Thyroid gland (tissue), 4 donors: ENCODE results near the gene ALOX15B. TPM values are rescaled to one million over a fixed set of nuclear protein-coding genes. Genes with fewer than 3 reads are reported as not detected.

Experiments
- DNase-seq, 2 donors: peaks; one replicate each; pipeline ENCODE4 v3.0.0-alpha.2; 2019
- H3K27ac ChIP-seq, 3 donors: fragments of 200-600 bp; sonication (generic); 1 replicate in 2 of 3; 2 replicates in 1 of 3; pipeline ENCODE4 v1.5.1; 2016 to 2019; ENCODE audit warnings: mild to moderate bottlenecking in 1 of 3, moderate library complexity in 1 of 3
- H3K27me3 ChIP-seq: fragments of 200-600 bp; sonication (generic); one replicate; pipeline ENCODE4 v1.5.1; 2019
- H3K36me3 ChIP-seq, 2 donors: fragments of 200-600 bp; sonication (generic); one replicate each; pipeline ENCODE4 v1.5.1; 2016 to 2019
- H3K4me1 ChIP-seq, 2 donors: fragments of 200-600 bp; sonication (generic); one replicate each; pipeline ENCODE4 v1.5.1; 2017 to 2019
- H3K4me3 ChIP-seq, 3 donors: fragments of 200-600 bp; sonication (generic); replicated peaks in 1 of 3; 1 replicate in 2 of 3; 2 replicates in 1 of 3; pipeline ENCODE4 v1.5.1; 2016; ENCODE audit warnings: mild to moderate bottlenecking in 1 of 3
- H3K9me3 ChIP-seq: fragments of 200-600 bp; sonication (generic); one replicate; pipeline ENCODE4 v1.5.1; 2017
- CTCF ChIP-seq, 6 experiments: fragments of 200-600 bp in 3 of 6; fragments of 450-650 bp in 3 of 6; sonication (generic) in 3 of 6; IDR thresholded peaks; one replicate each; pipeline ENCODE4 v1.5.1; 2016 to 2019; ENCODE audit warnings: antibody characterized with exemption in 6 of 6, mild to moderate bottlenecking in 2 of 6, inconsistent platforms in 1 of 6, moderate library complexity in 1 of 6
- POLR2A ChIP-seq, 2 donors: fragments of 450-650 bp; IDR thresholded peaks; one replicate each; pipeline ENCODE4 v1.6.1; 2017; ENCODE audit warnings: antibody characterized with exemption in 2 of 2, mild to moderate bottlenecking in 2 of 2, moderate library complexity in 1 of 2
- WGBS, 2 donors: methylation state at CpG; one replicate each; pipeline ENCODE4 v1.1.5; 2017; 5-methylcytosine and 5-hydroxymethylcytosine counted together
- intact Hi-C: fragments of 100-400 bp; cut with DNase I; formaldehyde crosslinking; loops from one replicate; pipeline ENCODE4 v1.15.1; 2023
- total RNA-seq, 4 donors: library from RNA; depleted of rRNA; stranded (reverse); fragments of >200 nt; gene quantifications; one replicate each; pipeline ENCODE4 v1.2.3, GENCODE V29; 2016

Gene ALOX15B
- total RNA-seq, 4 donors from 2014 or later, result 0.67 to 3.3 (median 1.1) TPM

- peak overlapping the region in 2 of 3 donors; percentile 42 to 50 for H3K27ac ChIP-seq
- peak; percentile 48 for DNase-seq
- intact Hi-C loops, result no loop called here
- WGBS, 2 donors, result 6% methylated on average over 23 of the region's 46 CpGs; no CpG with 5 or more reads in 1 of the 2 donors
- H3K27me3 ChIP-seq, result no peaks in the 10 kb centered on the region
- TF ChIP-seq CTCF (IDR thresholded peaks at IDR 0.05) (no peak), POLR2A (IDR thresholded peaks at IDR 0.05) (no peak)
- peaks cover 17 to 24% of the 10 kb centered on the region in 2 donors for H3K4me1 ChIP-seq
- no peaks in the 10 kb centered on the region for H3K36me3 ChIP-seq
- H3K4me3 ChIP-seq, result peak overlapping the region in 2 of 3 donors; percentile 27 to 35
- no peaks in the 10 kb centered on the region for H3K9me3 ChIP-seq
Observed at GRCh38 chr17:8015957-8016631, 22.8 kb upstream of the ALOX15B start.

GRCh38 chr17:8016632-8017424 is 22.0 kb upstream of the ALOX15B start:
- H3K27ac ChIP-seq, result peak overlapping the region; percentile 31 to 50 (median 42)
- H3K27me3 ChIP-seq, result no peaks in the 10 kb centered on the region

GRCh38 chr17:8018436-8018835 is 20.4 kb upstream of the ALOX15B start:
- no peak for TF ChIP-seq CTCF (IDR thresholded peaks at IDR 0.05)
- no peak for TF ChIP-seq POLR2A (IDR thresholded peaks at IDR 0.05)
- no peak overlapping the region for H3K27ac ChIP-seq
- no peak overlapping the region for H3K4me3 ChIP-seq
- no peaks in the 10 kb centered on the region for H3K36me3 ChIP-seq
- intact Hi-C loops, result no loop called here
- 86 to 97% methylated on average over 3 of the region's 3 CpGs for whole genome bisulfite sequencing, 2 donors
- H3K27me3 ChIP-seq, result no peaks in the 10 kb centered on the region
- H3K9me3 ChIP-seq, result no peaks in the 10 kb centered on the region
- H3K4me1 ChIP-seq, result peaks cover 25 to 36% of the 10 kb centered on the region in 2 donors
- DNase-seq, result no peak

More at GRCh38 chr17:8016632-8017424, 22.0 kb upstream of the ALOX15B start:
- peak; percentile 52 to 55 for DNase-seq
- no peaks in the 10 kb centered on the region for H3K36me3 ChIP-seq
- peak overlapping the region in 2 of 3 donors; percentile 27 to 35 for H3K4me3 ChIP-seq
- 33 to 35% methylated on average over 11 to 12 of the region's 12 CpGs for WGBS, 2 donors
- H3K9me3 ChIP-seq, result no peaks in the 10 kb centered on the region
- peak; percentile 18 to 68 (median 51) for TF ChIP-seq CTCF (IDR thresholded peaks at IDR 0.05)
- no peak for TF ChIP-seq POLR2A (IDR thresholded peaks at IDR 0.05)
- H3K4me1 ChIP-seq, result peaks cover 17 to 24% of the 10 kb centered on the region in 2 donors
- intact Hi-C loops, result no loop called here

- no peaks in the 10 kb centered on the region for H3K36me3 ChIP-seq
- TF ChIP-seq CTCF (IDR thresholded peaks at IDR 0.05) (no peak), POLR2A (IDR thresholded peaks at IDR 0.05) (no peak)
- intact Hi-C loops, result no loop called here
- WGBS, 2 donors, result 75 to 80% methylated on average over 5 of the region's 5 CpGs
- H3K27me3 ChIP-seq, result no peaks in the 10 kb centered on the region
- H3K4me1 ChIP-seq, result peaks cover 25 to 38% of the 10 kb centered on the region in 2 donors
- no peak for DNase-seq
- no peak overlapping the region for H3K27ac ChIP-seq
- H3K4me3 ChIP-seq, result no peak overlapping the region
- no peaks in the 10 kb centered on the region for H3K9me3 ChIP-seq
Observed at GRCh38 chr17:8019166-8019565, 19.7 kb upstream of the ALOX15B start.
